T-cell (primary cell): ENCODE measurements around the gene AOX1. TPM values are rescaled to one million over a fixed set of nuclear protein-coding genes. Genes with fewer than 3 reads are reported as not detected.

Source experiments
- ATAC-seq, 4 experiments: fragments of 200-7000 bp in 3 of 4; fragments of 150-1000 bp in 1 of 4; cut with Tn5 transposase; replicated peaks in 1 of 4; 1 replicate in 3 of 4; 2 replicates in 1 of 4; pipeline ENCODE4 v1.10.0; 2021; ENCODE audit warnings: moderate library complexity in 3 of 4, mild to moderate bottlenecking in 2 of 4, moderate number of reproducible peaks in 1 of 4
- CTCF ChIA-PET, 2 donors: fragments of 300-600 bp; sonication (Branson Sonifier 250); formaldehyde crosslinking; loops; one replicate each; lab custom pipeline; 2022; ENCODE audit warnings: antibody characterized with exemption in 2 of 2; lab: Charles Lee
- POLR2A ChIA-PET, 2 donors: fragments of 300-600 bp; sonication (Branson Sonifier 250); formaldehyde crosslinking; loops; one replicate each; lab custom pipeline; 2022; ENCODE audit warnings: antibody characterized with exemption in 2 of 2; lab: Charles Lee
- DNase-seq, 35 experiments: peaks; one replicate each; pipeline versions ENCODE4 v3.0.0 to v3.0.0-alpha.2; 2013 to 2023
- H3K27ac ChIP-seq: one replicate; pipeline ENCODE4 v1.5.1; 2013; ENCODE audit warnings: low read length
- H3K27me3 ChIP-seq, 2 experiments: replicated peaks in 1 of 2; 1 replicate in 1 of 2; 2 replicates in 1 of 2; pipeline versions ENCODE4 v1.6.1 to v1.7.0; 2013; ENCODE audit warnings: low read length in 1 of 2, mixed read lengths in 1 of 2; ENCODE audit not compliant: control insufficient read depth in 2 of 2, insufficient read depth in 2 of 2; ENCODE audit errors: extremely low read depth in 1 of 2
- H3K36me3 ChIP-seq, 2 donors: 1 replicate in 1 of 2; 2 replicates in 1 of 2; pipeline versions ENCODE4 v1.6.1 to v1.7.0; 2013; ENCODE audit warnings: low read length in 1 of 2; ENCODE audit not compliant: control insufficient read depth in 2 of 2, insufficient read depth in 1 of 2; ENCODE audit errors: extremely low read depth in 1 of 2
- H3K4me1 ChIP-seq, 2 experiments: 1 replicate in 1 of 2; 2 replicates in 1 of 2; pipeline versions ENCODE4 v1.6.1 to v1.7.0; 2013; ENCODE audit warnings: low read length in 2 of 2, mixed read lengths in 1 of 2; ENCODE audit not compliant: insufficient read depth in 2 of 2, control insufficient read depth in 1 of 2; ENCODE audit errors: extremely low read depth in 1 of 2
- H3K4me3 ChIP-seq, 2 donors: 1 replicate in 1 of 2; 2 replicates in 1 of 2; pipeline versions ENCODE4 v1.5.1 to v1.7.0; 2013; ENCODE audit warnings: mild to moderate bottlenecking in 2 of 2, low read length in 1 of 2, moderate library complexity in 1 of 2; ENCODE audit not compliant: control insufficient read depth in 1 of 2; ENCODE audit errors: extremely low read depth in 1 of 2
- H3K9me3 ChIP-seq: 2 replicates; pipeline ENCODE4 v1.7.0; 2013
- H3K27ac Mint-ChIP-seq, 2 donors: one replicate each; pipeline ENCODE4 v1.8.0; 2020 to 2021; ENCODE audit warnings: mild to moderate bottlenecking in 2 of 2, mixed read lengths in 2 of 2
- H3K27me3 Mint-ChIP-seq, 2 donors: one replicate each; pipeline ENCODE4 v1.8.0; 2021 to 2022; ENCODE audit warnings: mixed read lengths in 2 of 2
- H3K36me3 Mint-ChIP-seq: one replicate; pipeline ENCODE4 v1.8.0; 2021; ENCODE audit warnings: mixed read lengths
- H3K4me1 Mint-ChIP-seq, 3 donors: one replicate each; pipeline ENCODE4 v1.8.0; 2020 to 2022; ENCODE audit warnings: mixed read lengths in 3 of 3, mild to moderate bottlenecking in 1 of 3
- H3K4me3 Mint-ChIP-seq, 3 donors: one replicate each; pipeline ENCODE4 v1.8.0; 2020 to 2022; ENCODE audit warnings: mild to moderate bottlenecking in 3 of 3, mixed read lengths in 3 of 3, moderate library complexity in 3 of 3
- H3K9me3 Mint-ChIP-seq, 3 donors: one replicate each; pipeline ENCODE4 v1.8.0; 2020 to 2022; ENCODE audit warnings: mixed read lengths in 3 of 3
- WGBS: methylation state at CpG from one replicate; pipeline ENCODE4 v1.1.5; 2013; ENCODE audit warnings: missing lambda C conversion rate; ENCODE audit not compliant: insufficient coverage; 5-methylcytosine and 5-hydroxymethylcytosine counted together
- total RNA-seq, 35 experiments: library from RNA in 6 of 35; stranded (reverse) in 6 of 35; fragments of 120-200 nt in 1 of 35; gene quantifications; one replicate each; pipeline versions ENCODE4 v1.2.1 to v1.2.4 and lab custom pipeline; 2013 to 2026

AOX1 gene
- total RNA-seq, 5 donors from 2014 or later (not counting 1 experiment from before 2014, with no cell fraction given) = 1.3 to 1.4 (median 1.4) TPM; not detected in 2

- no peak overlapping the region for H3K27ac Mint-ChIP-seq
- H3K27ac ChIP-seq = no peak overlapping the region
- H3K4me3 ChIP-seq = no peak overlapping the region
- ATAC-seq = no peak
- H3K9me3 ChIP-seq = no peaks in the 10 kb centered on the region
- peaks cover 5 to 19% of the 10 kb centered on the region in 2 donors for H3K27me3 Mint-ChIP-seq
- no peaks in the 10 kb centered on the region for H3K36me3 Mint-ChIP-seq
- H3K36me3 ChIP-seq = no peaks in the 10 kb centered on the region
- POLR2A ChIA-PET = no interaction called here
- H3K4me1 Mint-ChIP-seq = peaks cover 0 to 26% (median 11%) of the 10 kb centered on the region in 3 donors
- DNase-seq = no peak
- no peak overlapping the region for H3K4me3 Mint-ChIP-seq
- CTCF ChIA-PET = interaction anchor here in 1 of 2 donors (0.6 kb wide), 1 partner anchor 534 kb away, joined by 3 read pairs; no protein-coding TSS in a partner anchor
- 80% methylated on average over 2 of the region's 7 CpGs for WGBS
- no peaks in the 10 kb centered on the region for H3K9me3 Mint-ChIP-seq
- no peaks in the 10 kb centered on the region for H3K4me1 ChIP-seq
- H3K27me3 ChIP-seq = no peaks in the 10 kb centered on the region
Measured at GRCh38 chr2:200620606-200621390, 35.0 kb downstream of the AOX1 start.

DNA sequence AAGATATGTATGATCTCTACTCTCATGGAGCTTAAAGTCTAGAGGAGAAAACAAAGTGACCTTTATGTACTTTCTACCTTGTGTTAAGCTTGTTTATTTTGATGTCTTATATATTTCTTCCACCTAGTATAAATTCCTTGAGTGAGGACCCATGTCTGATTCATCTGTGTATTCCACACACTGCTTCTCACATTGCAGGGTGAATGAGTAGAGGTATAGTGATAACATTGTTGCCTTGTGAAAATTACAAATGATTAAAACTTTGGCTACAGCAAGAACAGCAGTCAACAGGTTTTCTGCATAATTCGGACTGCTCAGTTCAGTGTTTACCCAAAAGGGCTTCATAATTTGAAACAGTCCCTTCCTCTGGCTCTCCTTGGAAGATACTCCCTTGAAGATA, 36.3 kb downstream of the AOX1 start:
- no peak for ATAC-seq
- Histone ChIP-seq H3K36me3 (no peaks in the 10 kb centered on the region), H3K9me3 (no peaks in the 10 kb centered on the region), H3K4me1 (no peaks in the 10 kb centered on the region), H3K27ac (no peak overlapping the region), H3K27me3 (no peaks in the 10 kb centered on the region), H3K4me3 (no peak overlapping the region)
- Mint-ChIP-seq H3K27me3 (peaks cover 8 to 11% of the 10 kb centered on the region in 2 donors), H3K36me3 (no peaks in the 10 kb centered on the region), H3K9me3 (no peaks in the 10 kb centered on the region), H3K4me1 (peaks cover 0 to 23% (median 11%) of the 10 kb centered on the region in 3 donors), H3K4me3 (no peak overlapping the region), H3K27ac (no peak overlapping the region)
- no peak for DNase-seq
- WGBS = no CpG with 5 or more reads among the region's 1 CpG
- ChIA-PET POLR2A (no interaction called here), CTCF (no interaction called here)

GRCh38 chr2:200624026-200624425, 38.2 kb downstream of the AOX1 start:
- ATAC-seq (no peak), DNase-seq (no peak)
- no peak overlapping the region for H3K4me3 ChIP-seq
- no peak overlapping the region for H3K4me3 Mint-ChIP-seq
- H3K27ac ChIP-seq = no peak overlapping the region
- CTCF ChIA-PET = no interaction called here
- no peaks in the 10 kb centered on the region for H3K9me3 Mint-ChIP-seq
- H3K36me3 ChIP-seq = no peaks in the 10 kb centered on the region
- H3K4me1 Mint-ChIP-seq = peaks cover 0 to 5% (median 0%) of the 10 kb centered on the region in 3 donors
- WGBS = 100% methylated on average over 2 of the region's 2 CpGs
- H3K4me1 ChIP-seq = no peaks in the 10 kb centered on the region
- POLR2A ChIA-PET = no interaction called here
- H3K27me3 ChIP-seq = peaks cover 0 to 2% of the 10 kb centered on the region in 2 experiments
- no peaks in the 10 kb centered on the region for H3K9me3 ChIP-seq
- H3K27me3 Mint-ChIP-seq = peaks cover 15 to 18% of the 10 kb centered on the region in 2 donors
- H3K36me3 Mint-ChIP-seq = no peaks in the 10 kb centered on the region
- no peak overlapping the region for H3K27ac Mint-ChIP-seq

DNA sequence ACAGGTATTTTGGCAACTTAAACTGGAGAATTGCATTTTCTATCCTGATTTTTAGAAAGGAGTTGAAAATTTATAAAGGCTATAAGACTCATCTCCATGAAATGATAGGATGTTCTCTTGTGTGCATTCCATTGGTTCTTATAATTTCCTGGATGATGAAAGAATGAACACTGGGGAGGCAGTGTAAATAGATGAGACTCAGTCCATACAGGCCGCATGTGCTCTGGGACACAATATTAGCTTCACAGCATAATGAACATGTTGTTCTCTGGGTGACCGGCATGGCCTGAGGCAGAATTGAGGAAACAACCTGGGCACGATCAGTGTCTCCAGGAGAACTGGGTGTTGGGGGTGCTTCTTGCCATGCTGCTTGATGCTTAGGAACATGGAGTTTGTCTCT, 38.8 kb downstream of the AOX1 start:
- Histone ChIP-seq H3K27me3 (peaks cover 0 to 2% of the 10 kb centered on the region in 2 experiments), H3K4me3 (no peak overlapping the region), H3K4me1 (no peaks in the 10 kb centered on the region), H3K27ac (no peak overlapping the region), H3K9me3 (no peaks in the 10 kb centered on the region), H3K36me3 (no peaks in the 10 kb centered on the region)
- Mint-ChIP-seq H3K36me3 (no peaks in the 10 kb centered on the region), H3K4me1 (no peaks in the 10 kb centered on the region), H3K9me3 (no peaks in the 10 kb centered on the region), H3K4me3 (no peak overlapping the region), H3K27ac (no peak overlapping the region), H3K27me3 (peaks cover 19 to 22% of the 10 kb centered on the region in 2 donors)
- WGBS = no CpG with 5 or more reads among the region's 3 CpGs
- ATAC-seq = no peak
- ChIA-PET POLR2A (no interaction called here), CTCF (no interaction called here)
- no peak for DNase-seq

GRCh38 chr2:200625282-200625681, 39.5 kb downstream of the AOX1 start:
- no peaks in the 10 kb centered on the region for H3K9me3 Mint-ChIP-seq
- H3K4me1 ChIP-seq = no peaks in the 10 kb centered on the region
- no peaks in the 10 kb centered on the region for H3K36me3 Mint-ChIP-seq
- no peaks in the 10 kb centered on the region for H3K4me1 Mint-ChIP-seq
- DNase-seq (no peak), ATAC-seq (no peak)
- peaks cover 0 to 4% of the 10 kb centered on the region in 2 experiments for H3K27me3 ChIP-seq
- CTCF ChIA-PET = no interaction called here
- no peaks in the 10 kb centered on the region for H3K9me3 ChIP-seq
- peaks cover 21 to 24% of the 10 kb centered on the region in 2 donors for H3K27me3 Mint-ChIP-seq
- no peak overlapping the region for H3K27ac ChIP-seq
- WGBS = no CpG with 5 or more reads among the region's 2 CpGs
- no peak overlapping the region for H3K4me3 ChIP-seq
- H3K27ac Mint-ChIP-seq = no peak overlapping the region
- POLR2A ChIA-PET = no interaction called here
- no peak overlapping the region for H3K4me3 Mint-ChIP-seq
- no peaks in the 10 kb centered on the region for H3K36me3 ChIP-seq

DNA sequence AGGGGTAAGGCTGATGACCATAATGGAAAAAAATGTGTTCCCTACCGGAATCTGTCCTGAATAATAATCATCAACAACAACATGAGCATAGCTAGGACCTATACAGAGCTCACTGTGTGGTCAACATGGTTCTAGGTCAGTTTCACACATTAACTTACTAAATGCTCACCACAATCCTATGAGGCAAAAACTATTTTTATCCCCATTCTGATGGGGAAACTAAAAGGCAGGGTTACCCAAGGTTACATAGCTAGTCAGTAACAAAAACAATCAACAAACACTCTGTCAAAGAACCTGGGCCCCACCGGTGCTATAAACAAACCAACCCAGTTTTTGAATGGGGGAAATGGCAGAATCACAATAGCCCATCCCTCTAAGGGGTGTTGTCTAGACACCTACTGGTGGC, 40.1 kb downstream of the AOX1 start:
- no CpG with 5 or more reads among the region's 2 CpGs for WGBS

More for the DNA sequence above, 40.1 kb downstream of the AOX1 start:
- ChIA-PET CTCF (no interaction called here), POLR2A (no interaction called here)
- Histone ChIP-seq H3K4me1 (no peaks in the 10 kb centered on the region), H3K4me3 (no peak overlapping the region), H3K27ac (no peak overlapping the region), H3K9me3 (no peaks in the 10 kb centered on the region), H3K27me3 (peaks cover 0 to 4% of the 10 kb centered on the region in 2 experiments), H3K36me3 (no peaks in the 10 kb centered on the region)
- H3K36me3 Mint-ChIP-seq = no peaks in the 10 kb centered on the region
- H3K27ac Mint-ChIP-seq = no peak overlapping the region
- ATAC-seq (no peak), DNase-seq (no peak)
- peaks cover 21 to 24% of the 10 kb centered on the region in 2 donors for H3K27me3 Mint-ChIP-seq
- H3K4me3 Mint-ChIP-seq = no peak overlapping the region
- no peaks in the 10 kb centered on the region for H3K9me3 Mint-ChIP-seq
- no peaks in the 10 kb centered on the region for H3K4me1 Mint-ChIP-seq
